Neuronal stem cell (in vitro differentiated cells): ENCODE measurements around the gene MPPED2.

Experiments
- DNase-seq: peaks from one replicate; pipeline ENCODE4 v3.0.0-alpha.2; 2013; ENCODE audit warnings: low spot score
- H2AFZ ChIP-seq: one replicate; pipeline ENCODE4 v1.6.1; 2013; ENCODE audit warnings: mild to moderate bottlenecking, low read length, inconsistent platforms
- H2AK5ac ChIP-seq: 2 replicates; pipeline ENCODE4 v1.6.1; 2013; ENCODE audit warnings: low read depth, mild to moderate bottlenecking, inconsistent platforms, low read length, moderate library complexity, mixed read lengths
- H2BK120ac ChIP-seq: 2 replicates; pipeline ENCODE4 v1.6.1; 2013; ENCODE audit warnings: low read depth, mild to moderate bottlenecking, inconsistent platforms, low read length, moderate library complexity, mixed read lengths
- H2BK12ac ChIP-seq: one replicate; pipeline ENCODE4 v1.6.1; 2013; ENCODE audit warnings: low read length, inconsistent platforms
- H2BK15ac ChIP-seq: 2 replicates; pipeline ENCODE4 v1.6.1; 2013; ENCODE audit warnings: mild to moderate bottlenecking, low read length, inconsistent platforms, mixed read lengths
- H2BK5ac ChIP-seq: one replicate; pipeline ENCODE4 v1.6.1; 2013; ENCODE audit warnings: inconsistent platforms, mild to moderate bottlenecking, low read length, moderate library complexity
- H3K14ac ChIP-seq: one replicate; pipeline ENCODE4 v1.6.1; 2013; ENCODE audit warnings: low read length, inconsistent platforms
- H3K18ac ChIP-seq: 2 replicates; pipeline ENCODE4 v1.6.1; 2013; ENCODE audit warnings: low read length, inconsistent platforms
- H3K23ac ChIP-seq: 2 replicates; pipeline ENCODE4 v1.6.1; 2013; ENCODE audit warnings: low read depth, mild to moderate bottlenecking, mixed read lengths, low read length, inconsistent platforms; ENCODE audit not compliant: poor library complexity
- H3K27ac ChIP-seq: replicated peaks from 3 replicates; pipeline ENCODE4 v1.5.1; 2013; ENCODE audit warnings: low read length, inconsistent platforms
- H3K27me3 ChIP-seq, 3 experiments: 2 replicates each; pipeline ENCODE4 v1.6.1; 2013; ENCODE audit warnings: low read length in 3 of 3, mild to moderate bottlenecking in 2 of 3, inconsistent platforms in 1 of 3, low read depth in 1 of 3, mixed read lengths in 1 of 3, moderate library complexity in 1 of 3; ENCODE audit not compliant: control insufficient read depth in 3 of 3, insufficient read depth in 3 of 3
- H3K36me3 ChIP-seq, 2 donors: replicated peaks in 1 of 2; 2 replicates each; pipeline ENCODE4 v1.6.1; 2013; ENCODE audit warnings: low read length in 2 of 2; ENCODE audit not compliant: control insufficient read depth in 2 of 2, insufficient read depth in 2 of 2
- H3K4ac ChIP-seq: 2 replicates; pipeline ENCODE4 v1.6.1; 2013; ENCODE audit warnings: inconsistent platforms, mild to moderate bottlenecking, low read length, moderate library complexity
- H3K4me1 ChIP-seq, 2 donors: 1 replicate in 1 of 2; 2 replicates in 1 of 2; pipeline ENCODE4 v1.6.1; 2013; ENCODE audit warnings: low read length in 2 of 2, low read depth in 1 of 2; ENCODE audit not compliant: control insufficient read depth in 2 of 2, insufficient read depth in 1 of 2
- H3K4me2 ChIP-seq: one replicate; pipeline ENCODE4 v1.6.1; 2013; ENCODE audit warnings: mild to moderate bottlenecking, low read length, inconsistent platforms; ENCODE audit not compliant: insufficient read depth, poor library complexity, severe bottlenecking
- H3K4me3 ChIP-seq, 2 donors: 2 replicates each; pipeline ENCODE4 v1.5.1; 2013; ENCODE audit warnings: low read length in 2 of 2, mild to moderate bottlenecking in 2 of 2, inconsistent platforms in 1 of 2, moderate library complexity in 1 of 2
- H3K79me1 ChIP-seq: one replicate; pipeline ENCODE4 v1.6.1; 2013; ENCODE audit warnings: low read depth, mild to moderate bottlenecking, inconsistent platforms, low read length, moderate library complexity
- H3K9ac ChIP-seq: one replicate; pipeline ENCODE4 v1.6.1; 2013; ENCODE audit warnings: mild to moderate bottlenecking, low read depth, low read length, inconsistent platforms; ENCODE audit not compliant: poor library complexity
- H3K9me3 ChIP-seq, 2 donors: replicated peaks in 1 of 2; 2 replicates each; pipeline versions ENCODE3 to v1.6.1; 2013; ENCODE audit warnings: low read length in 2 of 2, mild to moderate bottlenecking in 2 of 2, inconsistent platforms in 1 of 2, low read depth in 1 of 2, mixed read lengths in 1 of 2, moderate library complexity in 1 of 2; ENCODE audit not compliant: control insufficient read depth in 2 of 2, insufficient read depth in 1 of 2
- H4K8ac ChIP-seq: one replicate; pipeline ENCODE4 v1.6.1; 2013; ENCODE audit warnings: low read depth, mild to moderate bottlenecking, inconsistent platforms, low read length, moderate library complexity
- H4K91ac ChIP-seq: one replicate; pipeline ENCODE4 v1.6.1; 2013; ENCODE audit warnings: low read length, low read depth, mild to moderate bottlenecking, inconsistent platforms; ENCODE audit not compliant: poor library complexity
- WGBS, 2 donors: extraction: QIAGEN DNeasy Blood & Tissue Kit; methylation state at CpG; one replicate each; pipeline ENCODE4 v1.1.7; 2013; ENCODE audit warnings: missing lambda C conversion rate in 2 of 2, mixed read lengths in 1 of 2; ENCODE audit not compliant: insufficient read length in 2 of 2, insufficient replicate concordance in 1 of 2; ENCODE audit errors: extremely low coverage in 2 of 2; 5-methylcytosine and 5-hydroxymethylcytosine counted together

Gene MPPED2

GRCh38 chr11:30617762-30618161, 31.6 kb upstream of the MPPED2 start:
- no peaks in the 10 kb centered on the region for H3K4me1 ChIP-seq
- H2AFZ ChIP-seq, result no peak overlapping the region

GRCh38 chr11:30610628-30611027, 24.5 kb upstream of the MPPED2 start:
- WGBS, 2 donors, result no CpG with 5 or more reads among the region's 3 CpGs
- no peak overlapping the region for H3K4me3 ChIP-seq
- H2AFZ ChIP-seq, result no peak overlapping the region
- H3K79me1 ChIP-seq, result no peaks in the 10 kb centered on the region
- H3K9ac ChIP-seq, result no peak overlapping the region
- H4K8ac ChIP-seq, result no peak overlapping the region
- no peaks in the 10 kb centered on the region for H3K27me3 ChIP-seq
- no peaks in the 10 kb centered on the region for H3K9me3 ChIP-seq
- H3K23ac ChIP-seq, result no peak overlapping the region
- no peak overlapping the region for H3K14ac ChIP-seq
- no peak overlapping the region for H3K18ac ChIP-seq
- H3K36me3 ChIP-seq, result no peaks in the 10 kb centered on the region
- H2BK15ac ChIP-seq, result no peak overlapping the region
- H4K91ac ChIP-seq, result no peak overlapping the region
- H3K4ac ChIP-seq, result no peak overlapping the region
- no peak overlapping the region for H3K4me2 ChIP-seq
- H2BK5ac ChIP-seq, result no peak overlapping the region
- no peak overlapping the region for H2BK120ac ChIP-seq
- no peaks in the 10 kb centered on the region for H3K4me1 ChIP-seq
- H2AK5ac ChIP-seq, result no peak overlapping the region
- no peak overlapping the region for H3K27ac ChIP-seq
- DNase-seq, result no peak
- no peak overlapping the region for H2BK12ac ChIP-seq

More at GRCh38 chr11:30617762-30618161, 31.6 kb upstream of the MPPED2 start:
- Histone ChIP-seq H2BK12ac (no peak overlapping the region), H3K27ac (no peak overlapping the region), H3K9me3 (peaks cover 0 to 3% of the 10 kb centered on the region in 2 donors), H2BK120ac (no peak overlapping the region), H2BK15ac (no peak overlapping the region), H2AK5ac (no peak overlapping the region), H3K4me3 (no peak overlapping the region), H3K79me1 (no peaks in the 10 kb centered on the region), H3K4me2 (no peak overlapping the region), H3K18ac (no peak overlapping the region), H3K14ac (no peak overlapping the region), H4K91ac (no peak overlapping the region), H3K23ac (no peak overlapping the region), H2BK5ac (no peak overlapping the region), H4K8ac (no peak overlapping the region), H3K36me3 (no peaks in the 10 kb centered on the region), H3K27me3 (no peaks in the 10 kb centered on the region), H3K4ac (no peak overlapping the region), H3K9ac (no peak overlapping the region)
- no peak for DNase-seq

GRCh38 chr11:30608534-30608933, 22.4 kb upstream of the MPPED2 start:
- H3K9ac ChIP-seq, result no peak overlapping the region
- no peak overlapping the region for H3K18ac ChIP-seq
- no peak overlapping the region for H3K4me2 ChIP-seq
- no peak overlapping the region for H3K27ac ChIP-seq
- H3K4me1 ChIP-seq, result no peaks in the 10 kb centered on the region
- no peak overlapping the region for H2BK12ac ChIP-seq
- H3K36me3 ChIP-seq, result no peaks in the 10 kb centered on the region
- no peak overlapping the region for H2AFZ ChIP-seq
- H2AK5ac ChIP-seq, result no peak overlapping the region
- no peak overlapping the region for H3K4ac ChIP-seq
- H4K8ac ChIP-seq, result no peak overlapping the region
- H2BK120ac ChIP-seq, result no peak overlapping the region
- no peak overlapping the region for H4K91ac ChIP-seq
- no peaks in the 10 kb centered on the region for H3K27me3 ChIP-seq
- no peak overlapping the region for H2BK5ac ChIP-seq
- H3K14ac ChIP-seq, result no peak overlapping the region
- H2BK15ac ChIP-seq, result no peak overlapping the region
- H3K23ac ChIP-seq, result no peak overlapping the region
- H3K4me3 ChIP-seq, result no peak overlapping the region
- no peak for DNase-seq
- H3K9me3 ChIP-seq, result no peaks in the 10 kb centered on the region
- no peaks in the 10 kb centered on the region for H3K79me1 ChIP-seq

- DNase-seq, result no peak
- H3K9me3 ChIP-seq, result no peaks in the 10 kb centered on the region
- no peak overlapping the region for H3K9ac ChIP-seq
- no peak overlapping the region for H2BK120ac ChIP-seq
- H3K27ac ChIP-seq, result no peak overlapping the region
- H4K91ac ChIP-seq, result no peak overlapping the region
- no peak overlapping the region for H4K8ac ChIP-seq
- no peak overlapping the region for H2BK5ac ChIP-seq
- H3K4me1 ChIP-seq, result no peaks in the 10 kb centered on the region
- no peak overlapping the region for H3K4ac ChIP-seq
- no peak overlapping the region for H2AK5ac ChIP-seq
- no peak overlapping the region for H3K4me3 ChIP-seq
- no peak overlapping the region for H2AFZ ChIP-seq
- no CpG with 5 or more reads among the region's 3 CpGs for WGBS, 2 donors
- no peak overlapping the region for H3K18ac ChIP-seq
- no peak overlapping the region for H2BK12ac ChIP-seq
- no peak overlapping the region for H3K4me2 ChIP-seq
- H3K36me3 ChIP-seq, result no peaks in the 10 kb centered on the region
- H3K23ac ChIP-seq, result no peak overlapping the region
- no peak overlapping the region for H3K14ac ChIP-seq
- no peaks in the 10 kb centered on the region for H3K27me3 ChIP-seq
- H3K79me1 ChIP-seq, result no peaks in the 10 kb centered on the region
- H2BK15ac ChIP-seq, result no peak overlapping the region
Observed at GRCh38 chr11:30605036-30605605, 19.0 kb upstream of the MPPED2 start.
